Activated CD8-positive, alpha-beta T cell treated with anti-CD3 and anti-CD28 coated beads, Interleukin-2, amount 10 ng/mL, durations not matched to agents 7 days and 5 days (primary cell): ENCODE data around the gene METTL24. TPM values are rescaled to one million over a fixed set of nuclear protein-coding genes. Genes with fewer than 3 reads are reported as not detected.

ENCODE experiments used
- ATAC-seq: fragments of 150-1000 bp; cut with Tn5 transposase; one replicate; pipeline ENCODE4 v1.10.0; 2021; ENCODE audit warnings: moderate library complexity
- CTCF ChIA-PET: fragments of 350-600 bp; sonication (Branson Sonifier 250); formaldehyde crosslinking; loops from one replicate; lab custom pipeline; 2021; ENCODE audit warnings: antibody characterized with exemption; lab: Charles Lee
- POLR2A ChIA-PET: fragments of 350-600 bp; sonication (Branson Sonifier 250); formaldehyde crosslinking; loops from one replicate; lab custom pipeline; 2021; ENCODE audit warnings: antibody characterized with exemption; lab: Charles Lee
- DNase-seq: peaks from one replicate; pipeline ENCODE4 v3.0.0-alpha.2; 2020
- H3K27ac Mint-ChIP-seq: one replicate; pipeline ENCODE4 v1.8.0; 2021; ENCODE audit warnings: mild to moderate bottlenecking, mixed read lengths
- H3K27me3 Mint-ChIP-seq: one replicate; pipeline ENCODE4 v1.8.0; 2021; ENCODE audit warnings: low read depth, mixed read lengths
- H3K36me3 Mint-ChIP-seq: one replicate; pipeline ENCODE4 v1.8.0; 2021; ENCODE audit warnings: low read depth, mixed read lengths
- H3K4me1 Mint-ChIP-seq: one replicate; pipeline ENCODE4 v1.8.0; 2021; ENCODE audit warnings: low read depth, mixed read lengths
- H3K4me3 Mint-ChIP-seq: one replicate; pipeline ENCODE4 v1.8.0; 2021; ENCODE audit warnings: mild to moderate bottlenecking, mixed read lengths
- H3K9me3 Mint-ChIP-seq: one replicate; pipeline ENCODE4 v1.8.0; 2022; ENCODE audit warnings: mixed read lengths; ENCODE audit not compliant: insufficient read depth
- total RNA-seq, 2 experiments: library from RNA; stranded (reverse); gene quantifications; one replicate each; pipeline ENCODE4 v1.2.3, GENCODE V29; 2021

Gene METTL24
- total RNA-seq, 2 experiments from 2014 or later = not detected

DNA sequence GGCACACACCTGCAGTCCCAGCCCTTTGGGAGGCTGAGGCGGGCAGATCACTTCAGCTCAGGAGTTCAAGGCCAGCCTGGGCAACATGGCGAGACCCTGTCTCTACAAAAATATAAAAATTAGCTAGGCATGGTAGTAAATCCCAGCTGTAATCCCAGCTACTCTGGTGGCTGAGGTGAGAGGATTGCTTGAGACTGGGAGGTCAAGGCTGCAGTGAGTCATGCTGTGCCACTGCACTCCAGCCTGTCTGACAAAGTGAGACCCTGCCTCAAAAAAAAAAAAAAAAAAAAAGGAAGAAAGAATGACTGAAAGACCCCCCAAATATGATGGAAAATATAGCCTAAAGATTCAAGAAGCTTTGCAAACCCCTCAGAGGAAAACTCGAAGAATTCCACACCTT, 26.8 kb downstream of the METTL24 start:
- H3K9me3 Mint-ChIP-seq = no peaks in the 10 kb centered on the region
- H3K4me3 Mint-ChIP-seq = no peak overlapping the region
- POLR2A ChIA-PET = interaction anchor here (0.6 kb wide), 1 partner anchor 18 kb away, joined by 6 read pairs; no protein-coding TSS in a partner anchor
- no peaks in the 10 kb centered on the region for H3K27me3 Mint-ChIP-seq
- H3K4me1 Mint-ChIP-seq = peaks cover 6% of the 10 kb centered on the region
- CTCF ChIA-PET = interaction anchor here (0.6 kb wide), 1 partner anchor 1042 kb away, joined by 3 read pairs; no protein-coding TSS in a partner anchor
- DNase-seq = no peak
- H3K36me3 Mint-ChIP-seq = no peaks in the 10 kb centered on the region
- no peak overlapping the region for H3K27ac Mint-ChIP-seq
- ATAC-seq = no peak

GRCh38 chr6:110329714-110330436, 28.3 kb downstream of the METTL24 start:
- DNase-seq = no peak
- H3K4me1 Mint-ChIP-seq = peaks cover 6% of the 10 kb centered on the region
- ChIA-PET CTCF (no interaction called here), POLR2A (no interaction called here)
- H3K36me3 Mint-ChIP-seq = no peaks in the 10 kb centered on the region
- H3K27ac Mint-ChIP-seq = no peak overlapping the region
- no peak for ATAC-seq
- H3K4me3 Mint-ChIP-seq = no peak overlapping the region
- H3K9me3 Mint-ChIP-seq = no peaks in the 10 kb centered on the region
- H3K27me3 Mint-ChIP-seq = no peaks in the 10 kb centered on the region

- DNase-seq (no peak), ATAC-seq (no peak)
- Mint-ChIP-seq H3K4me1 (peaks cover 4% of the 10 kb centered on the region), H3K27me3 (no peaks in the 10 kb centered on the region), H3K4me3 (no peak overlapping the region), H3K36me3 (no peaks in the 10 kb centered on the region), H3K9me3 (no peaks in the 10 kb centered on the region), H3K27ac (no peak overlapping the region)
- POLR2A ChIA-PET = no interaction called here
- CTCF ChIA-PET = no interaction called here
These were observed 28.8 kb downstream of the METTL24 start for GRCh38 chr6:110329348-110329713.

GRCh38 chr6:110328259-110328658, 29.9 kb downstream of the METTL24 start:
- Mint-ChIP-seq H3K4me3 (no peak overlapping the region), H3K27me3 (no peaks in the 10 kb centered on the region), H3K9me3 (no peaks in the 10 kb centered on the region), H3K36me3 (no peaks in the 10 kb centered on the region), H3K27ac (no peak overlapping the region), H3K4me1 (peaks cover 2% of the 10 kb centered on the region)
- DNase-seq (no peak), ATAC-seq (no peak)
- ChIA-PET POLR2A (no interaction called here), CTCF (no interaction called here)

GRCh38 chr6:110327391-110327790, 30.8 kb downstream of the METTL24 start:
- ATAC-seq (no peak), DNase-seq (no peak)
- no peaks in the 10 kb centered on the region for H3K27me3 Mint-ChIP-seq
- no peaks in the 10 kb centered on the region for H3K4me1 Mint-ChIP-seq
- ChIA-PET POLR2A (no interaction called here), CTCF (no interaction called here)
- no peak overlapping the region for H3K27ac Mint-ChIP-seq
- no peaks in the 10 kb centered on the region for H3K36me3 Mint-ChIP-seq
- no peak overlapping the region for H3K4me3 Mint-ChIP-seq
- H3K9me3 Mint-ChIP-seq = no peaks in the 10 kb centered on the region

DNA sequence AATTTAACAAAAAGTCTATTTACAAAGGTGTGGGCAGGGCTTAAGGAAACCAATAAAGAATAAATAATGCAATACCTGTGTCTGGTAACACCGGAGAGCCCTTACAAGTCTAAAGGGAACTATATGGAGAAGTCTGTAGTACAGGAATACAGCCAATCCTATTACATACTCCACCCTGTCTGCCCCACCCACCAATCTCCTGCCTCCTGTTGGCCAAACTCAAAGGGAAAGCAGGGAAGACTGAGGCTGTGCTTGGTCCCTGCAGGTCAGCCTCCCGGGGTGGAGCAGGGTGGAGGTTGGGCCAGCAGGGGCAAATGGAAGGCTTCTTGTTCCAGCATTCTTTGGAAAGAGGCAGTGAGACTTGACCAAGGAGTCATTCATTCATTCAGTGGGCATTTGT, 31.5 kb downstream of the METTL24 start:
- no peak overlapping the region for H3K4me3 Mint-ChIP-seq
- ChIA-PET CTCF (no interaction called here), POLR2A (no interaction called here)
- ATAC-seq (no peak), DNase-seq (no peak)
- H3K27ac Mint-ChIP-seq = no peak overlapping the region
- no peaks in the 10 kb centered on the region for H3K9me3 Mint-ChIP-seq
- H3K4me1 Mint-ChIP-seq = no peaks in the 10 kb centered on the region
- no peaks in the 10 kb centered on the region for H3K36me3 Mint-ChIP-seq
- no peaks in the 10 kb centered on the region for H3K27me3 Mint-ChIP-seq

DNA sequence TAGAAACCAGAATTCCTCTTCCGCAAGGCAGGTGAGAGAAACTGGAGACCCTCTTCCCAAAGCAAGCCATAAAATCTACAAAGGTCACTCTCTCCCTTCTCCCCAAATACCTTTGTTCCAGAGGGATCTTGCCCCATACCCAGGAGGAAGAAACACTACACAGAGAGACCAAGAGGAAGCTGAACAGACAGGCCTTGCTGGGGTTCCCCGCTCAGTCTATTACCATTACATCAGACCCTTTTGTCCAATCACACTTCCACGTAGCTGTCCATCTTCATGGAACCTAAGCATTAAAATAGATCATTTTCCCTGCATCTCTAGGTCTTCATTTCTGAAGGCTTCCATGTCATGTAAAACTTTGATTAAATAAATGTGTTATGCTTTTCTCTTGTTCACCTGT, 32.1 kb downstream of the METTL24 start:
- Mint-ChIP-seq H3K4me1 (no peaks in the 10 kb centered on the region), H3K27me3 (no peaks in the 10 kb centered on the region), H3K27ac (no peak overlapping the region), H3K9me3 (no peaks in the 10 kb centered on the region), H3K4me3 (no peak overlapping the region), H3K36me3 (no peaks in the 10 kb centered on the region)
- ChIA-PET CTCF (no interaction called here), POLR2A (no interaction called here)
- DNase-seq (no peak), ATAC-seq (no peak)

- POLR2A ChIA-PET = no interaction called here
- CTCF ChIA-PET = no interaction called here
- Mint-ChIP-seq H3K4me3 (no peak overlapping the region), H3K9me3 (no peaks in the 10 kb centered on the region), H3K36me3 (no peaks in the 10 kb centered on the region), H3K4me1 (no peaks in the 10 kb centered on the region), H3K27me3 (no peaks in the 10 kb centered on the region), H3K27ac (no peak overlapping the region)
- ATAC-seq (no peak), DNase-seq (no peak)
These were observed 33.0 kb downstream of the METTL24 start for GRCh38 chr6:110325197-110325596.

DNA sequence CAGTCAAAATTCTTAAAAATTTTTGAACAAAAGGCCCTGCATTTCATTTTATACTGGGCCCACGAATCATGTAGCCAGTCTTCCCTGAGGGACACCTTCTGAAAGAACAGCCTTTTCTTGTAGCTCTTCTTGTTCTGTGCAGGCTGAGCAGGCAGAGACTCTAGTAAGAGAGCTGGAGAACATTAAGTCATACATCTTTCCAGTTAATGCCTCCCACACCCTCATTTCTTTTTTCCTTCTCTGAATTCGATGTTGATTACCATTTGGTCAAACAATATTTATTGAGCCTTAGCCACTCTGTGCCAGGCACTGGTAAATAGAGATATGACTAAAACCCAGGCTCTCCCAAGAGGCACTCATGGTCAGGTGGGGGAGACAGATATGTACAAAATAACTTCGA, 33.6 kb downstream of the METTL24 start:
- Mint-ChIP-seq H3K4me3 (no peak overlapping the region), H3K27ac (no peak overlapping the region), H3K36me3 (no peaks in the 10 kb centered on the region), H3K4me1 (no peaks in the 10 kb centered on the region), H3K9me3 (no peaks in the 10 kb centered on the region), H3K27me3 (no peaks in the 10 kb centered on the region)
- DNase-seq (no peak), ATAC-seq (no peak)
- POLR2A ChIA-PET = no interaction called here
- CTCF ChIA-PET = no interaction called here

DNA sequence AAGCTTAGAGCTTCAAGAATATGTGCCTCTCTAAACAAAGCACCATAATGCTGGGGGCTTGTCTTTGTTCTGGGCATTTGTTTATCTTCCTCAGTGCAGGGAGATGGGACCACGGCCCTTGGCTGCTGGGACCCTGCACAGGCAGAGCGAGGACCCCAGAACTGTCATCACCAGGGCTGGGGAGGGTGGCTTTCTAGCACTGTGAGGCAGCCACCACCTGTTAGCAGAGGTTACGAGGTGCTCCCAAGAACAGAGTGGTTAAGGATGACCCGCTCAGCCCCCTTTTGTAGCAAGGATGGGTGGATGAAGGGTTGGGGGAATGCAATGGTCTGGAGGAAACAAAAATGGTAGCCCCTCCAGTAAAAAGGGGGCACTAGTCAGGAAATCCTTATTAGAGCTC, 34.9 kb downstream of the METTL24 start:
- H3K27ac Mint-ChIP-seq = no peak overlapping the region
- ChIA-PET POLR2A (no interaction called here), CTCF (no interaction called here)

DNA sequence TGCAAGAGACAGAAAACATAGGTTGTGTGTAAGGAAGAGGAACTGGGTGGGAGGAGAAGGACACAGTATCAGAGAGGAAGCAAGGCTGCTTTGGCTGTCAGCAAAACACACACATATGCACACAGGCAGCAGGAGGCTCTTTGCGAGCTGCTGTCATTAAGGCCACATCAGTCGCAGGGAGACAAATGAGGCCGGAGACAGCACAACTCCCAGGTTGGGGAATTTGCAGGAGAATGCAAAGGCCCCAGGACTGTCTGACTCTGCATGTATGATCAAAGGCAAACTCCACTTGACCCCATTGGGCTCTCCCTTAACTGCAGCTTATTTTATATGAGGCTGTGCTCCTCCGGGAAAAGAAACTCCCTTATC, 35.3 kb downstream of the METTL24 start:
- Mint-ChIP-seq H3K9me3 (no peaks in the 10 kb centered on the region), H3K27me3 (no peaks in the 10 kb centered on the region), H3K36me3 (no peaks in the 10 kb centered on the region), H3K27ac (no peak overlapping the region), H3K4me3 (no peak overlapping the region), H3K4me1 (no peaks in the 10 kb centered on the region)
- ChIA-PET POLR2A (no interaction called here), CTCF (no interaction called here)
- DNase-seq = no peak
- ATAC-seq = no peak

More for the DNA sequence above, 34.9 kb downstream of the METTL24 start:
- H3K4me3 Mint-ChIP-seq = no peak overlapping the region
- H3K36me3 Mint-ChIP-seq = no peaks in the 10 kb centered on the region
- DNase-seq = no peak
- H3K4me1 Mint-ChIP-seq = no peaks in the 10 kb centered on the region
- no peaks in the 10 kb centered on the region for H3K27me3 Mint-ChIP-seq
- H3K9me3 Mint-ChIP-seq = no peaks in the 10 kb centered on the region
- no peak for ATAC-seq

- Mint-ChIP-seq H3K36me3 (no peaks in the 10 kb centered on the region), H3K4me3 (no peak overlapping the region), H3K27ac (no peak overlapping the region), H3K27me3 (no peaks in the 10 kb centered on the region), H3K4me1 (no peaks in the 10 kb centered on the region), H3K9me3 (no peaks in the 10 kb centered on the region)
- ATAC-seq = no peak
- ChIA-PET POLR2A (no interaction called here), CTCF (no interaction called here)
- DNase-seq = no peak
These were observed 35.8 kb downstream of the METTL24 start for GRCh38 chr6:110322151-110322873.
